ENCODE measurements around the gene BACH2.
"Not testable (repeated sequence)": the region's sequence is repeated elsewhere in the genome, so short reads cannot be mapped to it uniquely, and the experiment has no call there.

The BACH2 gene

GRCh38 chr6:90065173-90065572 is 231.5 kb downstream of the BACH2 start:
- no peak for DNase-seq (ENCODE audit: low read depth)

GRCh38 chr6:90062667-90063066 is 234.0 kb downstream of the BACH2 start:
- no peak for DNase-seq (ENCODE audit: low read depth)

DNA sequence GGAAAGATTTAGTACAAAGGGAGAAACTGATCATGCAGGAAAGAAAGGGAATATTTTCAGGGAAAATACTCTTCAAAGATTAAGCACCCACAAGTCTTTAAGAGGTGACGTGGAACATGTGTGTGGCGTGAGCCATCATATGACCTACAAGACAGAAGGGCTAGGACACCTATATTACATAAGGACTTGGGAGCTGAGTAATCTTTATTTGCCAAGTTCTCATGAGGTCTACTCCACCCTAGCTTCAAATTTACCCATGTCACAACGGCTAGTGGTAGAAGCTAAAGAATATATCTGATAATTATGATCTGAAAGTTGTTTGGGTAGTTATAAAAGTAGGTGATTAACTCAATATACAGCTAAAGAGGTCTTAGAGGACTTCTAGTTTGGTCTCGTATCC is 234.6 kb downstream of the BACH2 start:
- DNase-seq (ENCODE audit: low read depth), result no peak

- DNase-seq (ENCODE audit: low read depth), result not testable (repeated sequence)
These were observed 237.5 kb downstream of the BACH2 start for GRCh38 chr6:90059178-90059577.

DNA sequence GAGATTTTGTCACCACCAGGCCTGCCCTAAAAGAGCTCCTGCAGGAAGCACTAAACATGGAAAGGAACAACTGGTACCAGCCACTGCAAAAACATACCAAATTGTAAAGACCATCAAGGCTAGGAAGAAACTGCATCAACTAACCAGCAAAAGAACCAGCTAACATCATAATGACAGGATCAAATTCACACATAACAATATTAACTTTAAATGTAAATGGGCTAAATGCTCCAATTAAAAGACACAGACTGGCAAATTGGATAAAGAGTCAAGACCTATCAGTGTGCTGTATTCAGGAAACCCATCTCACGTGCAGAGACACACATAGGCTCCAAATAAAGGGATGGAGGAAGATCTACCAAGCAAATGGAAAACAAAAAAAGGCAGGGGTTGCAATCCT is 240.7 kb downstream of the BACH2 start:
- DNase-seq (ENCODE audit: low read depth), result not testable (repeated sequence)

GRCh38 chr6:90054193-90054592 is 242.4 kb downstream of the BACH2 start:
- DNase-seq (ENCODE audit: low read depth), result not testable (repeated sequence)

- DNase-seq (ENCODE audit: low read depth), result no peak
These were observed 243.0 kb downstream of the BACH2 start for GRCh38 chr6:90053614-90054013.

DNA sequence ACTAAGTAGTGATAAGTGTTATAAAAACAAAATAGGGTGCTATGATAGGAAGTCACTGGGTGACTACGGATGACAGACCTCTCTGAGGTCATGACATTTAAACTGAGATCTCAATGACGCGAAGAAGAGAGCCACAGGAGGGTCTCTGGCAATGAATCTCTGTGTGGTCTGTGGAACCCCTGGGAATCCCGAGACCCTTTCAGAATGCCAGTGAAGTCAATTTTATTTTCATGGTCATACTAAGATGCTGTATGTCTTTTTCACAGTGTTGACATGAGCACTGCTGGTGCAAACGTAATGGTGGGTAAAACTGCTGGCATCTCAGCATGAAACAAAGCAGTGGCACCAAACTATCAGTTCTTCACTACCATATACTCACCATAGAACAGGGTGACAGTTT is 247.3 kb downstream of the BACH2 start:
- DNase-seq (ENCODE audit: low read depth), result no peak

DNA sequence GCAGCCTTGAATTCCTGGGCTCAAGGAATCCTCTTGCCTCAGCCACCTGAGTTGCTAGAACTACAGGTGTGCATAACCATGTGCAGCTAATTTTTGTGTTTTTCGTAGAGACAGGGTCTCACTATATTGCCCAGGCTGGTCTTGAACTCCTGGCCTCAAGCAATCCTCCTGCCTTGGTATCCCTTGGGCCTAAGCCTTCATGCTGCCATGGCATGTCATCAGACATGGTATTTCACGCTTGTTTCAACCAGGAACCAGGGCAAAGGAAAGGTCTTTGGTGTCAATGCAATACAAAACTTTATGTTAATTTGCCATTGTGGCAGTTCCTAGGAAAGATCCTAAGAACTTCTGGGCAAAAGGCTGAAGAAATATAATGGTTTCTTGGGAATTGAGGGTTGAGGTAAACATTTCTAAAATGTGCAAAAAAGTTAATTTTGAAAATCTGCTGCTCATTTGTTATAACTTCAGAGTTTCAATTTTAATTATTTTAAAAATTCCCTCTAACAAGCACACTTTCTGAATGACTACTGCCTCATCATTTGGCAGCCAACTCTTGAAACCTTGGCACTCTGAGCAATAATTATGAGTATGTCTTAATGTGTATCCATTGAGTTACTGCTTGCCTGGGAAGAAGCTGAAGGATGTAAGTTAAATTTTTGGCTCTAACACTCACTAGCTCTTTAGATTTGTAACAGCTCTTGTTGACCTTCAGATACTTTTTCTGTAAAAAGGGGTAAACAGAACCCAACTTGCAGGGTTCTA is 248.3 kb downstream of the BACH2 start:
- no peak for DNase-seq (ENCODE audit: low read depth)

DNA sequence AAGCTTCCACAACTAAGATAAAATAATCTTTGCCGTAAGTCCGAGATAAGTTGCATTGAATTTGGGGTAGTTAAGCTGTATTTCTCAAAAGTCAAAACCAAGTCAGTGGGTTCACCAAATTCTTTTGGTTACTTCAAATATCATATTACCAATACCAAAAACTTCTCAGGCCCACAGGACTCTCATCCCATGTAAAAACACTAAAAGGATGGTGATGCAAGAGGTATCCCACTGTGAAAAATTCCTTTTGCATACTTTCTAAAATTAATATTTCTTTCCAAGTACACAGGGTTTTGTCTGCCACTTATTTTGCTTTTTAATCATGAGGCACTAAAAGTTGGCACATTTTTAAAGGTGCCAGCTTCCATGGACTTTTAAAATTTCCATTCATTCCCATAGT is 251.1 kb downstream of the BACH2 start:
- DNase-seq (ENCODE audit: low read depth), result no peak

DNA sequence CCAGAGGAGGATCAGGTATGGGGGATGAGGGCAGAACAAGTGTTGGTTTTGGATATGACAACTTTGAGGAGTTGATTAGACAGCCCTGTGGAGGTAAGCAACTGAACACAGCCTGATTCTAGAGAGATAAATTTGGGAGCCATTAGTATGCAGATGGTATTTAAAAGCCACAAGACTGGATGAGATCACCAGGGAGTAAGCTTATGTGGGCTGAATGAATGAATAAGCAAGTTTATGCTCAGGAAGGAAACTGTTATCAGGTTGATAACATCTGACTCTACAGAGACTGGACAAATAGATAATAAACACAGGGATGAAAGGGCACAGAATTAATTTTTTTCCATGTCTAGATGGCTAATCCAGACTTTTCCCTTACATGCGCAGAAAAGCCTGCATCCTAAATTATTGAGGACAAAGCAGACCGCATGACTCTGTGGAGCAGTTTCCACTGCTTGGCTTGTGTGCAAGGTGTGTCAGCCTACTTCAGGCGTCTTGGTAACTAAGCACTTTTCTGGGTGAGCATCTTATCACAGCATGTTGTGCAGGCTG is 251.7 kb downstream of the BACH2 start:
- no peak for DNase-seq (ENCODE audit: low read depth)

DNA sequence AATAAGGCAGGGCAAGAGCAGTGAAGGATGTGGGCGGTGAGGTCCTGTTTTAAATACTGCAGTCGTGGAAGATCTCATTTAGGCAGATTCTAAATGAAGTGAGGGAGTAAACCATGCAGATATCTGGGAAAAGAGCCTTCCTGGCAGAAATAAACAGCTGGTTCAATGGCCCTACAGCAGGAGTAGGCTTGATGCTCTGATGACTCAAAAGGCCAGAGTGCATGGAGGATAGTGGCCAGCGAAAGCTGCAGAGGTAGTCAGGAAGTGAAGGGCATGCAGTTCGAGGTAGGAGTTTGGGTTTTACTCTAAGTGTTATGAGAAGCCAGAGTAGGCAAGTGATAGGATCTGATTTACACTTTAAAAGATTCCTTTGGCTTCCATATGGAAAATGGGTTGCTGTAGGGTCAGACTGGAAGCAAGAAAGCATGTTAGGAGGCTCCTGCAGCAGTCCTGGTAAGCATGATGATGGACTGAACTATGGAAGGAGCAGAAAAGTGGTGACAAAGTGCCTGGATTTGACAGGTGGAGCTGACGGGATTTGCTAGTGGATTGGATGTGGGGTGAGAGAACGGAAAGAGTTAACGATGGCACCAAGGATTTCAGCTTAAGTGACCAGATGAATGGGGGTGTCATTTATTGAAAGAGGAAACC is 252.3 kb downstream of the BACH2 start:
- DNase-seq (ENCODE audit: low read depth), result no peak

DNA sequence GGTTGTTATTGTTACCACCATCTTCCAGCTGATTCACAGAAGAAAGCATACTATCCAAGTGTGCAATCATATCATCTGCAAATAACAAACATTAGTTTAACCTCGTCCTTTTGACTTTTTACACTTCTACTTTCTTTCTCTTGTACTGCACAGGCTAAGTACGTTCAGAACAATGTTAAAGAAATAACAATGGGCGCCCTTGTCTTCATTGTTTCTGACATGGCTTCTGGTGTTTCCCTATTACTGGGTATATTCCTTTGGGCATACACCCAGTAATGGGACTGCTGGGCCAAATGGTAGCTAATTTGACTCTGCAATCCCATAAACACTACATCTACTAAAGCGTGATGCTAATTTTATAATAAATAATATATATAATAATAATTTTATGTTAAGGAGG is 255.7 kb downstream of the BACH2 start:
- no peak for DNase-seq (ENCODE audit: low read depth)

DNA sequence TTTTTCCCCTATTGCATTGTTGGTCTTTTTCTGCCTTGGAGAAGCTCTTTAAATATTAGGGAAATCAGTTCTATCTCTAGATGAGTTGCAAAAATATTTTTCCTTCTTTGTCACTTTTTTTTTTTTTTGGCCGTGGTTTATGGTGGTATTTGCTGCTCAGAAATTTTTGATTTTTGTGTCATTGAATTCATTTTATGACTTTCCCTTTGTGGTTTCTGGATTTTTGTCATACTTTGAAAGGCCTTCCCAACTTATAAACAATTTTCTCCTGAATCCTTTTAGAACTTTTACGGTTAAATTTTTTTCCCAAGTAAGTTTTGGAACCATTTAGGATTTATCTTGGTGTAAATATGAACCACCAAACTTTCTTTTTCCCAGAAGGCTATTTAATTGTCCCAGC is 256.7 kb downstream of the BACH2 start:
- peak; percentile 48 for DNase-seq (ENCODE audit: low read depth)

GRCh38 chr6:90038961-90039653 is 257.5 kb downstream of the BACH2 start:
- DNase-seq (ENCODE audit: low read depth), result no peak

DNA sequence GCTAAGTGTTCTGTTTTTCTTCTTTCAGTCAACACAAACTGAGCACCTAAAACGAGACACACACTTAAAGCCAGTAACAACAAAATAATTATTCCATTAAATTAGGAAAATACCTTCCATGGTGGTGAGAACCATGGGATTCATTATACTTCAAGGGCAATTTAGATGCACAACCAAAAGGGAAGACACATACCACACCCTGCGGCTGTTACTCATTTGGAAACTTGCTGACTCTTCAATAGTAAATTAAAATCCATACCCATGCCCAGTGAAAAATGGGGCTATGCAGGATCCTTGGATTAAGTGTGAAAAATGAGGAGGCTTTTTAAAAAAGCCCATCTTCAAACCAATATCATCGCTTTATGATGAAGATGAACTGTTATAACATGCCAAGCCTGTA is 259.7 kb downstream of the BACH2 start:
- DNase-seq (ENCODE audit: low read depth), result no peak

DNA sequence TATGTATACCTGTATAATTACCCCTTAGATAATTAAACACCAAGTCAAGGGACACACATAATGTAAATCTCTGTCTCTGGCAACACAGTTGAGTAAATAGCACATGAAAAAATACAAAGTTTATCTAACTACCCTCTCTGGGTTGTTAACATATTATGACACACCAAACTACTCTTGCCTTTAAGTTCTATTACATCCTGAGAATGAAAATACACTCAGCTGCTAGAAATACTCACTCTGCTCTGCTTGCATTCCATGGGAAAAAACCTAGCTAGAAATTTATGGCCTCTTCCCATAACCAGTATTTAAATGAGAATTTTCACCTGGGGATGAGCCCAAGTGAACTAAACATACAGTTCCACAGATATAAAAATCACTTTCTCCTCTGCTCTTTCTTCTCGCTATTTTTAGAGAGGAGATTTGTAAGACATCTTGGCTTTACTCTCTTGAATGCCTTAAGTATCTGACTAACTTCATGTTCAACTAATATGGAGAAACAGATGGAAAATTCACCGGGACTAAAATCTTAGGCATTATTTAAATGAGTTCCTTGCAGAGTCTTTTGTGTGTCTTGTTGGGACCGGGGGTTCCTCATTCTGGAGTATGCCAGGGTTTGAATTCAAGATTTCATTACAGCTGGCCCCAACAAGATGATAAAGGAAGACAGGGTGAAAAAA is 261.5 kb downstream of the BACH2 start:
- no peak for DNase-seq (ENCODE audit: low read depth)

DNA sequence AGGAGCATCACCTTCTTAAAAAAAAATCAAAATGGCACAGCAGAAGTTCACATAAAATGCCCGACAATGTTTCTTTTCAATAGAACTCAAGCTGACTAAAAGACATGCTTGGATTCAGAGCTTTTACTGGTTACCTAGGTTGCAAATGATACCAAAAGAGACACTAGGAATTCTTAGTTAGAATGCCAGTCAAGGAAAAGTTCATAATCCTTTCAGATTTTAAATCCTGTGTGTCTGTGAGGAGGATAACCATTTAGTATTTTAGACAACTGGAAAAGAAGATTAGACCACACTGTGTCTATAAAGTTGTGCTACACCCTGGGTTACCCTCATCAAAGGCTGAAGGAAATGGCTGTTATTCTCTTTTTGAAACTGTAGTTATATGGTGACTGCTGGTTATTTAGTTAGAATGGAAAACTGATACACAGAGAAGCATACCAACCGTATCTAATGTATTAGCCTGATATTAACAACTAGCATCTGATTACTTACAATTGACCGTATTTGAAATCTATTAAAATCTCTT is 262.8 kb downstream of the BACH2 start:
- no peak for DNase-seq (ENCODE audit: low read depth)

GRCh38 chr6:90032489-90033212 is 264.0 kb downstream of the BACH2 start:
- not testable (repeated sequence) for DNase-seq (ENCODE audit: low read depth)

GRCh38 chr6:90028995-90029635 is 267.5 kb downstream of the BACH2 start:
- DNase-seq (ENCODE audit: low read depth), result no peak
